ENCODE measurements around the gene ANG.

The ANG gene

DNA sequence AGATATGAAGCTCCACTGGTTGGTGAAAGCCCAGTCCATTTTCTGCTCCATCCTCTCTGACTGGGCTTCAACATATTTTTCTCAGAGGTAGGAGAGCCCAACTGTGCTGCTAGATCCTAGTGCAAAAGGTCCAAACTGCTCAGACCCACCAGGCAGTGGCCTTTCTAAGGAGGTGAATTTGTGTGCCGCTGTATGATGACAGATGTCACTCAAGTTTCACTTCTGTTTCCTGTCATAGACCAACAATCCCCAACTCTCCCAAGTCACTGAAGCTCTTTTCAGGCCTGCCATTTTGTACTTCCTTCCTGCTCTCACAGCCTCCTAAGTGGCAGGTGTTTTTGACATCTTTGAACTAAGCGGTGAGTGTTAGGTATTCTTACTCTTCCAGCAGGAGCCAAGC lies 20.6 kb upstream of the ANG start:
- Histone ChIP-seq H3F3A (ENCODE audit: insufficient read depth, low read length) (no peaks in the 10 kb centered on the region), H3K27ac (ENCODE audit: low read depth, low read length, poor library complexity, severe bottlenecking) (peak overlapping the region; percentile 46), H3K4me1 (ENCODE audit: insufficient read depth, low read length, severe bottlenecking) (peaks cover 58% of the 10 kb centered on the region), H3K9me3 (ENCODE audit: low read length) (no peaks in the 10 kb centered on the region), H4K20me1 (ENCODE audit: insufficient read depth, low read length) (no peaks in the 10 kb centered on the region), H3K79me2 (ENCODE audit: insufficient read depth, low read length) (no peaks in the 10 kb centered on the region), H3K27me3 (ENCODE audit: insufficient read depth, low read length) (no peaks in the 10 kb centered on the region), H3K9ac (ENCODE audit: low read length) (no peak overlapping the region), H3K4me3 (ENCODE audit: low read depth, low read length, poor library complexity, severe bottlenecking) (no peak overlapping the region), H3K4me2 (ENCODE audit: low read length) (peak overlapping the region; percentile 13), H3K9me2 (ENCODE audit: low read depth, low read length) (no peaks in the 10 kb centered on the region), H2AFZ (ENCODE audit: low read length) (no peak overlapping the region), H3K36me3 (ENCODE audit: insufficient read depth, low read length) (no peaks in the 10 kb centered on the region)
- TF ChIP-seq, protein P1, sequence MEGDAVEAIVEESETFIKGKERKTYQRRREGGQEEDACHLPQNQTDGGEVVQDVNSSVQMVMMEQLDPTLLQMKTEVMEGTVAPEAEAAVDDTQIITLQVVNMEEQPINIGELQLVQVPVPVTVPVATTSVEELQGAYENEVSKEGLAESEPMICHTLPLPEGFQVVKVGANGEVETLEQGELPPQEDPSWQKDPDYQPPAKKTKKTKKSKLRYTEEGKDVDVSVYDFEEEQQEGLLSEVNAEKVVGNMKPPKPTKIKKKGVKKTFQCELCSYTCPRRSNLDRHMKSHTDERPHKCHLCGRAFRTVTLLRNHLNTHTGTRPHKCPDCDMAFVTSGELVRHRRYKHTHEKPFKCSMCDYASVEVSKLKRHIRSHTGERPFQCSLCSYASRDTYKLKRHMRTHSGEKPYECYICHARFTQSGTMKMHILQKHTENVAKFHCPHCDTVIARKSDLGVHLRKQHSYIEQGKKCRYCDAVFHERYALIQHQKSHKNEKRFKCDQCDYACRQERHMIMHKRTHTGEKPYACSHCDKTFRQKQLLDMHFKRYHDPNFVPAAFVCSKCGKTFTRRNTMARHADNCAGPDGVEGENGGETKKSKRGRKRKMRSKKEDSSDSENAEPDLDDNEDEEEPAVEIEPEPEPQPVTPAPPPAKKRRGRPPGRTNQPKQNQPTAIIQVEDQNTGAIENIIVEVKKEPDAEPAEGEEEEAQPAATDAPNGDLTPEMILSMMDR (IDR thresholded peaks at IDR 0.05; ENCODE audit: low read length) = no peak
- no peak for TF ChIP-seq EZH2 (IDR thresholded peaks at IDR 0.05; ENCODE audit: borderline replicate concordance, low read length)

DNA sequence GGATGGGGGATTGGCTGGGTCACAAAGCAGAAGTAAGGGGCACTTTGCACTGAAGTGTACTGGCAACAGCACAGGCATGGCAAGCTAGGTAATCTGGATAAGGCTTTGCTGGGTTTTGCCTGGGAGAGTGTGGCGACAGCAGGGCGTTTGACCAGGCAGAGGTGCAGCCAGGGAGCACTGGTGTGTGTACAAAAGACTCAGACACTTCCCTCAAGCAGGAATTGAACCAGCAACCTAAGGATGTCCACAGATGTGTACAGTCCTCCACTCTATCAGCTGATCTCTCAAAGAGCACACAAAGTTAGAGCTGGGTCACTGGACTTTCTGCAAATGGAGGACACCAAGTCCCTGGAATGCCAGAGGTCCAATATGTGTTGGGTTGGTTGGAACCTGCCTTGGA lies 19.6 kb upstream of the ANG start:
- Histone ChIP-seq H2AFZ (ENCODE audit: low read length) (no peak overlapping the region), H4K20me1 (ENCODE audit: insufficient read depth, low read length) (no peaks in the 10 kb centered on the region), H3K4me2 (ENCODE audit: low read length) (no peak overlapping the region; the same call in 1 of the 2 replicates), H3K79me2 (ENCODE audit: insufficient read depth, low read length) (no peaks in the 10 kb centered on the region), H3F3A (ENCODE audit: insufficient read depth, low read length) (no peaks in the 10 kb centered on the region), H3K9me3 (ENCODE audit: low read length) (no peaks in the 10 kb centered on the region), H3K4me1 (ENCODE audit: insufficient read depth, low read length, severe bottlenecking) (peaks cover 48% of the 10 kb centered on the region), H3K9me2 (ENCODE audit: low read depth, low read length) (no peaks in the 10 kb centered on the region), H3K36me3 (ENCODE audit: insufficient read depth, low read length) (no peaks in the 10 kb centered on the region), H3K9ac (ENCODE audit: low read length) (no peak overlapping the region), H3K4me3 (ENCODE audit: low read depth, low read length, poor library complexity, severe bottlenecking) (no peak overlapping the region), H3K27me3 (ENCODE audit: insufficient read depth, low read length) (0 out of 2 replicates have a peak, but pooled peaks cover 5% of the 10 kb centered on the region), H3K27ac (ENCODE audit: low read depth, low read length, poor library complexity, severe bottlenecking) (no peak overlapping the region)
- no peak for TF ChIP-seq EZH2 (IDR thresholded peaks at IDR 0.05; ENCODE audit: borderline replicate concordance, low read length)
- TF ChIP-seq, protein P1 (IDR thresholded peaks at IDR 0.05; ENCODE audit: low read length) = no peak

DNA sequence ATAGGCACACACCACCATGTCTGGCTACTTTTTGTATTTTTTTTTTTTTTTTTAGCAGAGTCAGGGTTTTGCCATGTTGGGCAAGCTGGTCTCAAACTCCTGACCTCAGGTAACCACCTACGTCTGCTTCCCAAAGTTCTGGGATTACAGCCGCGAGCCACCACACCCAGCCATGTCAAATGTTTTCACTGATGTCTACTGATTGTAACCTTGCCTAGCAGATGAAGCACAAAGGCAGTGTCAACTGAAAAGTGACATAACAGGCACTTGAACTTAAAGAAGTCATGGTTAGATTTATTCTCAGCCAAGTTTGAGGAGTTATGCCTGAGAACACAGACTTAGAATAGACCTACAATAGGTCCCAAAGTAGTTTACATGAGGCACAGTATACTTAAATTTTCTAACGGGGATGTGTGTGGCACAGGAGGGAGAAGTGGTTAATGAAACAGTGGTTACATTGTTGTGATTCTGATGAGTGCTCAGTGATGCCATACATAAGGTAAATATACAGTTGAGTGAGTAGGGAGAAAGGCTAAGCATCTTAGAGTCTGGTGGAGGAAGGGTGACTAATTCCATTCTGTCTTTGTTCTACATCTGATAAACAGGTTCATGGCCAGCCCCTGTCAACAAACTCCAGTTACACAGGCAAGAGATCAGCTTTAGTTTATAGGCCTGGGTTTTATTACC lies 16.8 kb upstream of the ANG start:
- H3K4me3 ChIP-seq (ENCODE audit: low read depth, low read length, poor library complexity, severe bottlenecking) = no peak overlapping the region
- H3K4me2 ChIP-seq (ENCODE audit: low read length) = no peak overlapping the region
- H4K20me1 ChIP-seq (ENCODE audit: insufficient read depth, low read length) = no peaks in the 10 kb centered on the region
- H3K27me3 ChIP-seq (ENCODE audit: insufficient read depth, low read length) = peaks cover 8% of the 10 kb centered on the region; the same call in 1 of the 2 replicates
- H3K9me2 ChIP-seq (ENCODE audit: low read depth, low read length) = no peaks in the 10 kb centered on the region
- H3K27ac ChIP-seq (ENCODE audit: low read depth, low read length, poor library complexity, severe bottlenecking) = no peak overlapping the region
- H3F3A ChIP-seq (ENCODE audit: insufficient read depth, low read length) = no peaks in the 10 kb centered on the region
- peaks cover 21% of the 10 kb centered on the region for H3K4me1 ChIP-seq (ENCODE audit: insufficient read depth, low read length, severe bottlenecking)
- H3K9me3 ChIP-seq (ENCODE audit: low read length) = no peaks in the 10 kb centered on the region
- TF ChIP-seq, protein P1 (IDR thresholded peaks at IDR 0.05; ENCODE audit: low read length) = no peak
- no peak for TF ChIP-seq EZH2 (IDR thresholded peaks at IDR 0.05; ENCODE audit: borderline replicate concordance, low read length)
- H3K79me2 ChIP-seq (ENCODE audit: insufficient read depth, low read length) = no peaks in the 10 kb centered on the region
- no peaks in the 10 kb centered on the region for H3K36me3 ChIP-seq (ENCODE audit: insufficient read depth, low read length)
- no peak overlapping the region for H2AFZ ChIP-seq (ENCODE audit: low read length)
- no peak overlapping the region for H3K9ac ChIP-seq (ENCODE audit: low read length)
